NT2/D1 (cell line): ENCODE data around the gene ARSB.

Experiments used
- SUZ12 ChIP-seq: IDR thresholded peaks from 2 replicates; pipeline ENCODE4 v1.6.1; 2011; ENCODE audit not compliant: insufficient read length, insufficient read depth; ENCODE audit errors: extremely low read depth
- YY1 ChIP-seq: IDR thresholded peaks from 2 replicates; pipeline ENCODE4 v1.6.1; 2011; ENCODE audit not compliant: insufficient read length, insufficient read depth
- ZNF274 ChIP-seq: IDR thresholded peaks from 2 replicates; pipeline ENCODE4 v1.6.1; 2011; ENCODE audit warnings: mild to moderate bottlenecking, low read depth, low read length

DNA sequence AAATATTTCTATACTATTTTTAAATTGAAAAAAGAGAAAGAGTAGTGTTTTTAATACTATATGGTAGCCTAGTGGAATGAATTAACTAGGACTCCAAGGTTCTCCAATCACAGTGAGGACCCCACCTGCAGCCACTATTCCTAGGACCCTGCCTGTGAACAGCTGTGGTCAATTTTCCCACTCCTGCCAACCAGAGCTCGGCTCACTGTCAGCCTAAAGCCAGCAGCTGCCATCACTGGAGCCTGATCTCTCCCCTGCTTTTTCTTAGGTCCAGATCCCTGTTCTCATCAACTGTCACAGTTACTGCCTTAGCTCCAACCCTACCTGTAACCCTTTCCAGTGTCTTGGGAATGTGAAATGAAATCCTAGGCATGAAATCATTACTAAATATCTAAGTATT, 25.3 kb downstream of the ARSB start:
- TF ChIP-seq SUZ12 (no peak), ZNF274 (no peak), YY1 (no peak)
